ENCODE measurements around the gene ROR1. TPM values are rescaled to one million over a fixed set of nuclear protein-coding genes. Genes with fewer than 3 reads are reported as not detected.
A peak's percentile ranks its signal among the peaks of the same experiment; 100 is the strongest.

Gene ROR1
- total RNA-seq, 4 donors from 2014 or later: 10.6 to 21.7 (median 15.1) TPM

DNA sequence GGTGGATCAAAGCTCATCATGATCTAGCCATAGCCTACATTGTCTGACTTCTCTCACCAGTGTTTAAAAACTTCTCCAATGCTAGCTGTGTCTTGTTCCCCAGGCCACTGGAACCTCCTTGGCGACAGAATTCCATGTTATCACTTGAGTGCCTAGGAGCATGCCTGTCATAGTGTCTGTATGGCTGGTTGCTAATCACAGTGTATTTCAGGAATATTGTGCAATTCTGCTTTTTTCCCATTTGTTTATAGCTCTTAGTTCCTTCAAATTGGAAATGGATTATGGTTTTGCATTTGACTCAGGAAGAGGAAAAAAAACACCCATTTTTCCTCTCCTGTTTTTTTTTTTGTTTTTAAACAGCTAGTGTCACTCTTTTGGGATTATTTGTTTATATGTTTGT, 25.5 kb downstream of the ROR1 start:
- no peaks in the 10 kb centered on the region for H3K9me3 ChIP-seq
- no peaks in the 10 kb centered on the region for H3K36me3 ChIP-seq
- TF ChIP-seq POLR2A (IDR thresholded peaks at IDR 0.05) (no peak), EP300 (IDR thresholded peaks at IDR 0.05) (no peak), POLR2AphosphoS5 (IDR thresholded peaks at IDR 0.05) (no peak)
- TF ChIP-seq, protein P1, sequence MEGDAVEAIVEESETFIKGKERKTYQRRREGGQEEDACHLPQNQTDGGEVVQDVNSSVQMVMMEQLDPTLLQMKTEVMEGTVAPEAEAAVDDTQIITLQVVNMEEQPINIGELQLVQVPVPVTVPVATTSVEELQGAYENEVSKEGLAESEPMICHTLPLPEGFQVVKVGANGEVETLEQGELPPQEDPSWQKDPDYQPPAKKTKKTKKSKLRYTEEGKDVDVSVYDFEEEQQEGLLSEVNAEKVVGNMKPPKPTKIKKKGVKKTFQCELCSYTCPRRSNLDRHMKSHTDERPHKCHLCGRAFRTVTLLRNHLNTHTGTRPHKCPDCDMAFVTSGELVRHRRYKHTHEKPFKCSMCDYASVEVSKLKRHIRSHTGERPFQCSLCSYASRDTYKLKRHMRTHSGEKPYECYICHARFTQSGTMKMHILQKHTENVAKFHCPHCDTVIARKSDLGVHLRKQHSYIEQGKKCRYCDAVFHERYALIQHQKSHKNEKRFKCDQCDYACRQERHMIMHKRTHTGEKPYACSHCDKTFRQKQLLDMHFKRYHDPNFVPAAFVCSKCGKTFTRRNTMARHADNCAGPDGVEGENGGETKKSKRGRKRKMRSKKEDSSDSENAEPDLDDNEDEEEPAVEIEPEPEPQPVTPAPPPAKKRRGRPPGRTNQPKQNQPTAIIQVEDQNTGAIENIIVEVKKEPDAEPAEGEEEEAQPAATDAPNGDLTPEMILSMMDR (IDR thresholded peaks at IDR 0.05): no peak
- H3K27ac ChIP-seq: peak overlapping the region; percentile 29
- WGBS: 76% methylated on average over 1 of the region's 1 CpG
- H3K4me3 ChIP-seq: no peak overlapping the region
- no peak for DNase-seq (ENCODE audit: low spot score in 2 of 2)
- no peaks in the 10 kb centered on the region for H3K27me3 ChIP-seq
- H3K4me1 ChIP-seq: peaks cover 5% of the 10 kb centered on the region

DNA sequence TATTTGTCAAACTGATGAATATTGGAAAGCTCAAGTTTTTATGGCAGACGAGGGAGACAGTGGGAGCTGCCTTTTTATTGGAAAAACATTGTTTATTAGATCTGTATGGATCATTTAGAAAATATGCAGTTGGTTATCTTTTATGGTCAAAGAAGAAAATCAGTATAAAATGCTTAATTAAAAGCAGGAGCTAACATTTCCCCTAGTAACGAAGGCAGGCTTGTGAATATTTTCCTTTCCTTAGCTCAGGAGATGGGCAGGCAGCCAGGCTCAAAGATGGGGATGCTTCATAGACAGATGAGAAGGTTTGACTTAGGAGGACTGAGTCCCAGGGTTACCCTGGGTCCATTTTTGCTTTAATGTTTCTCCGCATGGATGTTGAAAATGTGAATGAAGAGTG, 26.0 kb downstream of the ROR1 start:
- Histone ChIP-seq H3K4me1 (peaks cover 5% of the 10 kb centered on the region), H3K4me3 (no peak overlapping the region), H3K36me3 (no peaks in the 10 kb centered on the region), H3K27me3 (no peaks in the 10 kb centered on the region), H3K9me3 (no peaks in the 10 kb centered on the region), H3K27ac (peak overlapping the region; percentile 29)
- 56% methylated on average over 3 of the region's 3 CpGs for WGBS
- TF ChIP-seq, protein P1 (IDR thresholded peaks at IDR 0.05): no peak
- TF ChIP-seq POLR2AphosphoS5 (IDR thresholded peaks at IDR 0.05): no peak
- no peak for DNase-seq (ENCODE audit: low spot score in 2 of 2)

DNA sequence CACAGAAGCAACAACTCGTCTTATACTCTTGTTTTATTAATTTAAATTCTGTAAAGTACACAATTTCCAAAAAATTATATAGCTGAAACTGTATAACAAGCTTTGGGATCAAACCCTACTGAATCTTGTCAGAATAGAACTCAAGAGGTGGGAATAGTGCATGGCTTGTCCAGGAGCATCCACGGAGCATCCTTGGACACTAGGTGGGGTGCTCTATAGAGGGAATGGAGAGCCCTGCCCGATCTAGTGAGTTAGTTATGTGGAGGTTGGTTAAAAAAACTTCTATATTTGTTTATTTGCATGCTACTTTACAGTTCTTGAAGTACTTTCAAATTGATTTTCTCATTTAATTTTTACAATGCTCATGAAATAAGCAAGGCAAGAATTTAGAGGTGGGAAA, 28.3 kb downstream of the ROR1 start:
- H3K9me3 ChIP-seq: no peaks in the 10 kb centered on the region
- no peak overlapping the region for H3K4me3 ChIP-seq
- no peak for TF ChIP-seq EP300 (IDR thresholded peaks at IDR 0.05)
- no peak for TF ChIP-seq POLR2AphosphoS5 (IDR thresholded peaks at IDR 0.05)
- TF ChIP-seq, protein P1 (IDR thresholded peaks at IDR 0.05): no peak
- no peak for TF ChIP-seq POLR2A (IDR thresholded peaks at IDR 0.05)
- H3K27me3 ChIP-seq: no peaks in the 10 kb centered on the region
- DNase-seq (ENCODE audit: low spot score in 2 of 2): no peak
- no peak overlapping the region for H3K27ac ChIP-seq
- 86% methylated on average over 3 of the region's 3 CpGs for WGBS
- no peaks in the 10 kb centered on the region for H3K36me3 ChIP-seq
- H3K4me1 ChIP-seq: peaks cover 5% of the 10 kb centered on the region

DNA sequence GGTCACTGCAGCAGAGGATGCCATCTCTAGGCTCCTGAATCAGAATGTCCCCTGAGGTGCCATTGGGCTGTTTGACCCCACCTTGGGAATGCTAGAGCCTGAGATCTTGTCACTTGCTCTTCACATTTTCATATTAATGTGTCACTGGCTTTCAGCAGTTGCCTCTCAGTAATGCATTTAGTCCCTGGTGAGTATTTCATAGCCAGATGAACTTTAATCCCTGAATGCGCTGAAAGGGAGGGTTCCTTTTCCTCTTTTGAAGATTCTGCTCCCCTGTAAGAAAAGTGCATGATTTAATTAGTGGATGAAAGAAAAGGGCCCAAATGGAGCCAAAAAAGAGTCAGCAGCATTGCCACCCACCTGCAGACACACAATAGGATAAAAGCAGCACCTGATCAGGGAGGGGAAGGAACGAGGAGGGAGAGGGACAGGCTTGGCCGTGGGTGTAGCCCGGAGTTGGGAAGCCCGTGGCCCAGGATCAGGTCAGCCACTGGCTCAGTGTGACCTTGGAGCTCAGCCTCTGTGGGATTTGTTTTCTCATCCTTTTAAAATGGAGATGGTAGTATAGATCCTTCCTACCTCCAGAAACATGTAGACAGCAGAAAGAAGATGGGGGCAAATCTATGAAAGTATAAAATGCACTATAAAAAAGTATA, 31.1 kb downstream of the ROR1 start:
- TF ChIP-seq, protein P1 (IDR thresholded peaks at IDR 0.05): no peak
- Histone ChIP-seq H3K4me1 (peaks cover under 1% of the 10 kb centered on the region), H3K4me3 (no peak overlapping the region), H3K27ac (no peak overlapping the region), H3K9me3 (no peaks in the 10 kb centered on the region), H3K36me3 (no peaks in the 10 kb centered on the region), H3K27me3 (no peaks in the 10 kb centered on the region)
- WGBS: 86% methylated on average over 5 of the region's 5 CpGs
- no peak for DNase-seq (ENCODE audit: low spot score in 2 of 2)

DNA sequence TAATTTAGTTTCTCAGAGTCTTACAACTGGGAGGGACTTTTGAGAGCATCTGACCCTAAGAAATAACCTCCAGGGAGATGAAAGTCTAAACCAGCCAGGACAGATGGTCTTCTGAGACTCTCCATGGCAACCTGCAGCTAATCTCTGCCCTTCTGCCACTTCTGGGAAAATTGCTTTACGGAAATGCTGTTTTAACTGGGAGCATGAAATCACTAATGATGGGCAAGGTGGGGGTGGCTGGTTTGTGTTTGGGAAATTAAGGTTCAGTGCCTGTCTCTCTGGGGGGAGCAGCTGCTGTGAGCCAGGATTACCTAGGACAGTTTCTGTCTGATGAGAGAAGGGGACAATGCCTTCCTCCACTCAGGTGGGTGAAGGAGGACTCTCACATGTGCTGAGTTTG, 33.2 kb downstream of the ROR1 start:
- Histone ChIP-seq H3K4me1 (no peaks in the 10 kb centered on the region), H3K36me3 (no peaks in the 10 kb centered on the region), H3K9me3 (no peaks in the 10 kb centered on the region), H3K27me3 (no peaks in the 10 kb centered on the region), H3K27ac (no peak overlapping the region), H3K4me3 (no peak overlapping the region)
- TF ChIP-seq, protein P1 (IDR thresholded peaks at IDR 0.05): no peak
- TF ChIP-seq POLR2A (IDR thresholded peaks at IDR 0.05): no peak
- TF ChIP-seq EP300 (IDR thresholded peaks at IDR 0.05): no peak
- no peak for TF ChIP-seq POLR2AphosphoS5 (IDR thresholded peaks at IDR 0.05)
- DNase-seq (ENCODE audit: low spot score in 2 of 2): no peak
- 94% methylated on average over 1 of the region's 1 CpG for WGBS

Data from suprapubic skin (tissue), 4 donors.